NK-92 treated with Interleukin-12 subunit alpha and Interleukin-12 subunit beta, amount 100 ng/mL, for 24 hours (cell line): Measurements from ENCODE around the gene MIP.
"Not testable (repeated sequence)": the region's sequence is repeated elsewhere in the genome, so short reads cannot be mapped to it uniquely, and the experiment has no call there.

Experiments
- DNase-seq: peaks from one replicate; lab custom pipeline; 2025; lab: John Stamatoyannopoulos, UW

The MIP gene

GRCh38 chr12:56468216-56469006, 14.0 kb upstream of the MIP start, which contains the start of gene SPRYD4:
Gene SPRYD4 (plus strand): TSS chr12:56468578. CDS start chr12:56468592, 14 bp downstream.
- peak; percentile 84 for DNase-seq

DNA sequence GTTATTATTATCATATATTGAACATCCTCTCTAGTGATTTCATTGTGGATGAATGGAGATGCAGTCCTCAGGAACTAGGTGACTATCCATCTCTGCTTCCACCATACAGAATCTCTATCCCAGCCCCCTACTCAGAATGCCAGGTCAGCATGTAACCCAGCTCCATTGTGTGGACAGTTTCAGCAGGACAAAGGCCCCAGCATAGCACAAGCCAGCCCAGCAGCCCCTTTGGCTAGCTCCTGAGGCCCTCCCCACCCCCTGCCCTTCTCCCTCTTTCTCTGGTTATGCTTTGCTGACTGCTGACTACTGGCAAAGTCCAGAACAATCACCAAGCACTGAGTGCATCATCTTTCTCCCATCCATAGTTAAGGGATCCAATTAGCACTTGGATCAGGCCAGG, 8.1 kb upstream of the MIP start:
- no peak for DNase-seq

DNA sequence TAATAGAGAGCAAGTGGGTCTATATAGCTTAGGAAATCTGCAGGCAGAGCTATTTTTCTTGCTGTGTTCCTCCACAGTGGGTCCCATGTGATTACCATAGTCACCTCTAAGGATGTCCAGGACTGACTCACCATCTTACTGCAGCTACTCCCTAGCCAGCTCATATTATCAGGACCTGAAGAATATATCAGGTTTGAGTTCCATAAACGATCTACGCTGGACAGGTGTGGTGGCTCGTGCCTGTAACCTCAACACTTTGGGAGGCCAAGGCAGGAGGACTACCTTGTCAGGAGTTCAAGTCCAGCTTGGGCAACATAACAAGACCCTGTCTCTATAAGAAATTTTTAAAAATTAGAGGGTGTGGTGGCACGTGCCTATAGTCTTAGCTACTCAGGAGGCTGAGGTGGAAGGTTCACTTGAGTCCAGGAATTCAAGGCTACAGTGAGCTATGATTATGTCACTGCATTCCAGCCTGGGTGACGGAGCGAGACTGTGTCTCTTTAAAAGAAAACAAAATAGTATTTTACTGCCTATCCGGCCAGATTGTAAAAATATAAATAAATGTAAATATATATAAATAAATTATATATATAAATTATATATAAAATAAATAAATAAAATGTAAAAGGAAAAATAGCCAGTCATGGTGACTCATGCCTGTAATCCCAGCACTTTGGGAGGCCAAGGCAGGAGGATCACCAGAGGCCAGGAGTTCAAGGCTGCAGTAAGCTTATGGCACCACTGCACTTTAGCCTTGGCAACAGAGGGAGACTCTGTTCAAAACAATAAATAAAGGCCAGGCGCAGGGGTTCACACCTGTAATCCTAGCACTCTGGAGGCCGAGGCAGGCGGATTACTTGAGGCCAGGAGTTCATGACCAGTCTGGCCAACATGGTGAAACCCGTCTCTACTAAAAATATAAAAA, 7.0 kb upstream of the MIP start:
- no peak for DNase-seq

DNA sequence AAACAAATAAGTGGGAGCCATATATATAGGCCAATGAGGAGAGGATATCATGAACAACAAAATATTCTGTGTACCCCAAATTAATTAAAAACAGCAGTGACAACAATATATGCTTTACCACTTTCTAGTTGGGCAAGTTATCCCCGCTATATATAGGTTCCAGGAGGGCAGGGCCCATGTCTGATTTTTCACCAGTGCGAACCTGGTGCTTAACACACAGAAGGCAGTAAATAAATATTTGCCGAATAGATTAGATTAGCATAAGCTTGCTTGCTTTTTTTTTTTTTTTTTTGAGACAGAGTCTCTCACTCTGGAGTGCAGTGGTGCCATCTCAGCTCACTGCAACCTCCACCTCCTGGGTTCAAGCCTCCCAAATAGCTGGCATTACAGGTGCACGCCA, 3.4 kb upstream of the MIP start:
- DNase-seq = no peak

DNA sequence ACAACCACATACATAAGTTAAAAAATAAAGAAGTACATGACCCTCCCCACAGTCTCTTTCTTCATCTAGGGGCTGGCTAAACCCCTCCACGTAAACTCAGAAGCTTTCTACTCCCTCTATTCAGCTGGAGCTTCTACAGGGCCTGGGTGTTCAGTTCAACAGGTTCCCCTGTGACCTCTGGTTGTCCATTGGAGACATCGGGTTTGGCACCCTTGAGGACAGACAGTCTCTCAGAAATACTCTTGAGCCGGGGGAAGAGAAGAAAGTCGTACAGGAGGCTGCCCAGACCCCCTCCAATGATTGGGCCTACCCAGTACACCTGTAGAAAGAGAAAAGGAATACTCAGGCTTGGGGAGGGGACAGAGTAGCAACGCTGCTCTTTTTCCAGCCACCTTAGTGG, 3.3 kb downstream of the MIP start:
- no peak for DNase-seq

DNA sequence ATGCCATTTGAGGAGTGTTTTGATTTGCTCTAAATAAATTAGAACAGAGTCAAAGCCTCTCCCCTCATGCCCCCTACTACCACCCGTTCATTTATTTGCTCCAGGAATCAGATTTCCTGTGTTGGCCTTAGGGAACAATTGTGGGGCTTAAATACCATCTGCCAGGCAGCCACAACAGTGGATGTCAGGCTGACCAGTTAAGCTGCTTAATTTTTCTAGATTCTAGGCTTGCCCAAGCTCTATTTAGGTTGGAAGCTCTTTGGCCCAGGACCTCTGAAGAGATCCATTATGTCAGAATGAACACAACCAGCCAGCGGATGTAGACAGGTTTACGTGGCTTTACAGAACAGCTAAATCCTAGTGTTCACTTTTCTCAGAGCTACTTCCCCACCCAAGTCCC, 4.2 kb downstream of the MIP start:
- no peak for DNase-seq

DNA sequence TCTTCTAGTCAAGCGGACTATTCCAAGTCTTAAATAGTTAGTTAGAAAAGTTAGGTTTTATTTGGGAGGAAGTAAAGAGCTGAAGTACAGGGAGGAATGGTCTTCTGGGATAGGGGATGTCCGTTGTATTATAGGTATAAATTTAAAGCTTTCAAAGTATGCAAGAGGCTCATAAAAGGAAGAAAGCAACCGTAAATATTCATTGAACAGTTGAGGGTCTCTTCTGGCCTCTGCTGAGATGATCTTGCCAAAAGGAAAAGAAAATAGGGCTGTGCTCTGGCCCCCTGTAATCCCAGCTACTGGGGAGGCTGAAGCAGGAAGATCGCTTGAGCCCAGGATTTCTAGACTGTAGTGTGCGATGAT, 4.9 kb downstream of the MIP start:
- DNase-seq = no peak

GRCh38 chr12:56448860-56449621, 5.4 kb downstream of the MIP start, which contains the start of gene TIMELESS:
Gene TIMELESS (minus strand): TSS chr12:56449426. CDS start chr12:56434170, 15,256 bp downstream.
- DNase-seq = peak; percentile 75

GRCh38 chr12:56443208-56443607, 11.2 kb downstream of the MIP start:
- not testable (repeated sequence) for DNase-seq

GRCh38 chr12:56437430-56438176, 16.9 kb downstream of the MIP start:
- DNase-seq = no peak

GRCh38 chr12:56434828-56435227, 19.6 kb downstream of the MIP start:
- DNase-seq = no peak

- no peak for DNase-seq
Observed at GRCh38 chr12:56431850-56432249, 22.6 kb downstream of the MIP start.

GRCh38 chr12:56431288-56431687, 23.2 kb downstream of the MIP start:
- DNase-seq = no peak

DNA sequence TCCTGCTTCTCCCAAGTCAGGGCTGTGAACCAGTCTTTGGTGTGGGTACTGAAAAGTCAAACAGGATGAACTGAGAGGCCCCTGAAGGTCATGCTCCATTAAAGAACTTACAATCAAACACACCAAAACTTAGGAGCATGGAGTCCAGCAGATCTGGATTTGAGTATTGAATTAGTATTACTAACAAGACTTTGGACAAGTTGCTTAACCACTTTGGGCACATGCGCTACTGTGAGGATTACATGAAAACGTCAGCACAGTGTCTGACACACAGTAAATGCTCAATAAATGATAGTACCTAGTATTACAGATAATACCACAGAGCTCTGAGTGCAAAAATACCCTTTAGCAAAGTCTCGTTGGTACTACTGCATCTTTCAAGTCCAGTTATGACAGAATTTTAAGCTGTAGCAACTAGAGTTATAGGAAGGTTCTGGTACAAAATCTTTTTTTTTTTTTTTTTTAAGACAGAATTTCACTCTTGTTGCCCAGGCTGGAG, 28.5 kb downstream of the MIP start:
- no peak for DNase-seq

DNA sequence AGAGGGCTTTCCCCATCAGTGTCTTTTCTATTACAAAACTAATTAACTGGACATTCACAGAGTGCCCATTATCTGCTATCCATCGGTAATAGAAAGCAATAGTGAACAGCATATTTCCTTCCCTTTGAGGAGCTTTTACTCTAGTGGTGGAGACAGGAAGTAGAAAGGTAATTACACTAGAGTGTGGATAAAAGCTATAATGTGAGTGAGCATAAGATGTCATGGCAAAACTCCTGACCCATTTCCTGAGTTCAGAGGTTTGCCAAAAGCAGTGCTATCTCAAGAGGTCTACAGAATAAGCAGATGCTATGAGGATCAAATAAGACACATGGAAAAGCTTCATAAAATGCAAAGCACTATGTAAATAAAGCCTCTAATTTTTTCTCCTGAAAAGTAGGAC, 29.3 kb downstream of the MIP start:
- no peak for DNase-seq

DNA sequence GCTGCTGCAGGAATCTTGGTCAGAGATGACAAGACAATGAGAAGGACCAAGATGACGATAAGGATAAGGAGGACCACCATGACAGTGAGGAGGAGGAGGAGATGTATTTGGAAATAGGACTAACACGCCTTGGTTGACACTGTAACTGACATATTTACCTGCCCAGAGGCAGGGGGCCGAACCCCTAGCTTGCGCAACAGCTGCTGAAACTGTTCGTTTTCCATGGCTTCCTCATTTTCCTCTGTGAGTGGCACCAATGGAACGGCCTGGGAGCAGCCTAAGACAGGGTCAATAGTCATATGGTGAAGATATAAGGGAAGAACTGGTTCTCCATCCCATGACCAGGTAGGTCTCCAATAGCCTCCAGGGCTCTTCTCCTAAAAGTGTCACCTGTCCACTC, 34.0 kb downstream of the MIP start:
- DNase-seq = no peak

DNA sequence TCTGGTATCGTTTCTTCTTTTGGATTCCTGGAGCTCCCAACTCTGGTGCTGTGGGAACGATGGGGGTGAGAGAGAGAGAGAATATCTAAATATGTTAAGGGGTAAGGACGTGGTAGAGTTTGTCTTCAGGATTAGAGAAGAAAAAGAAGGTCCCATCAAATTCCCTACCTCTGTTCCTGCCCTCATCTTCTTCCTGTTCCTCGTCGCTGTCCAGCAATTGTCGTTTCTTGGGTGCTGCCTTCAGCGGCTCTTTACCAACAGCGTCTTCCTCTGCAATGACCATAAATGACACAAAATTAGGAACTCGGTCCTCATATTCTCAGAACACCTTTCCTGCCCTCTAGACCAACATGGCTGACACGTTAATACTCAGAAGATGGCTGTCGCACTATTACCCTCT, 36.7 kb downstream of the MIP start:
- DNase-seq = no peak

- DNase-seq = no peak
Observed at GRCh38 chr12:56414401-56414800, 40.1 kb downstream of the MIP start.

DNA sequence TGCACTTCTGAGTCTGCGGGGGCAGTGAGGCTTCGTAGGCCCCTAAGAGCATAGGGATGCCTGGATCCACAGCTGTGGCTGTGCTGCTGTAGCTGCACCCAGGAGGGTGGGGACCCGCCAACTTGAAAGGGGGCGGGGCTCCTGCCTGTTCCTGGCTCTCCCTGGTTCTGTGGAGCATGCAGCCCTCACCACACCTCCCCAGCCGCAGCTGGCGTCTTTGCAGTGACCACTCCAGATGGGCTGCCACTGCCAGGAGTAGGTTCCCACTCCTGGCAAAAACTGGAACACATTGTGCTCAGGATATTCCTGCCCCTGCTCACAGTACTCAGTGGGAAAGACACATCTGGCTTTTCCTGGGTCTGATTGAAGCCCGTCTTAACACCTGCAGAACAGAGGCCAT, 41.1 kb downstream of the MIP start:
- DNase-seq = no peak

DNA sequence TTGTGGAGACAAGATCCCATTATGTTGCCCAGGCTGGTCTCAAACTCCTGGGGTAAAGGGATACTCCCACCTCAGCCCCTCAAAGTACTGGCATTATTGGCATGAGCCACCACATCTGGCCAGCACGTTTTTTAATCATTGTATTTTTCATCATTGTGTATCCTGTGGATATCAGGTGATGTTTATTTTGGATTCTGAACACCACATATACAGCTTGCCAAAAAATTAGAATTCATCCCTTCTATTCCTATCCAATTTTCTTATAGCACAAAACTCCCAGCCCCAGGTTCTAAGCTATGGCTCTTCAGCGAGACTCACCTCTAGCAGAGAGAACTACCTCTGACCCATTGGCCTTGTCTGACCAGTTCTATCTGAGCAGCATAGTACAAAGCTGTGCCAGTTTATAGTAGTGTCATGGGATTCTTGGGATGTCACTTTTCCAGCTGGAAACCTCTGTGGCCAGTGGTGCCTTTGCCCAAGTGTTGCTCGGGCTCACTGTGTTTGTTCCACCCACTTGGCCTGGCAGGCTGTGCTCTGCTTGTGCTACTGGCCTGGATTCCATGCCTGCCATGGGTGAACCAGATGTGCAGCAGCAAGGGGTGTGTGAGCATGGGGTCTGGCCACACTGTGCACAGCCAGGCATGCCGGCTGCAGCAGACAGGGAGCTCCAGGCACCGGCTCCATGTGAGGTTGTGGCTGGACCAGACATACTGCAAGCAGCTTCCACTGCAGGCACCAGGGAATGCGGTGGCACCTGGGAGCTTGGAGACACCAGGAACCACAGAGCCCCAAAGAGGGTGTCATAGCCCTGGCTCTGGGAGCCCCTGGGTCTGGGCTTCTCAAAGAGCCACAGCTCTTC, 42.4 kb downstream of the MIP start:
- DNase-seq = no peak
